K562 (cell line): ENCODE data around the gene DMGDH. TPM values are rescaled to one million over a fixed set of nuclear protein-coding genes. Genes with fewer than 3 reads are reported as not detected.

Experiments used
- ATAC-seq: fragments of 200-7000 bp; cut with Tn5 transposase; 3 replicates; pipeline ENCODE4 v1.9.1; 2020; ENCODE audit warnings: moderate library complexity
- BruUV-seq: library from RNA; stranded (reverse); fragments of 400-500 nt; replicated peaks from 2 replicates; lab custom pipeline; 2021; lab: Mats Ljungman, UMichigan
- CTCF ChIA-PET: fragments of 300-600 bp; formaldehyde crosslinking; extraction: SDS; loops from one replicate; lab custom pipeline; 2021; ENCODE audit warnings: low intra/inter-chr PET ratio; lab: Yijun Ruan, JAX
- POLR2A ChIA-PET: fragments of 300-600, 350-650 bp; sonication (Branson Sonifier 250); formaldehyde crosslinking; extraction: SDS; loops from one replicate; lab custom pipeline; 2021; ENCODE audit warnings: antibody characterized with exemption, inconsistent platforms; lab: Yijun Ruan, JAX
- DNase-seq, 4 experiments: peaks; one replicate each; pipeline versions ENCODE4 v3.0.0 to v3.0.0-alpha.2; 2011 to 2018; ENCODE audit warnings: low spot score in 3 of 4, mixed read lengths in 3 of 4; ENCODE audit errors: extremely low read depth in 1 of 4
- FAIRE-seq: peaks from 2 replicates; lab custom pipeline; 2011; peaks lifted over from hg19 to GRCh38; lab: Jason Lieb, UNC
- H2AFZ ChIP-seq: 2 replicates; pipeline ENCODE4 v1.6.0; 2011; ENCODE audit warnings: low read depth, low read length, control low read depth, inconsistent platforms
- H3K27ac ChIP-seq: fragments of 200-600 bp; 3 replicates; pipeline ENCODE4 v1.8.0; 2011; ENCODE audit warnings: low read depth, mild to moderate bottlenecking, control low read depth, inconsistent platforms, low read length, moderate library complexity, mixed read lengths; ENCODE audit errors: extremely low read depth
- H3K27me3 ChIP-seq, 2 experiments: fragments of 300-600 bp in 1 of 2; 2 replicates in 1 of 2; 3 replicates in 1 of 2; pipeline versions ENCODE4 v1.6.0 to v1.8.0; 2011; ENCODE audit warnings: inconsistent platforms in 2 of 2, low read length in 2 of 2, mild to moderate bottlenecking in 1 of 2, mixed read lengths in 1 of 2, moderate library complexity in 1 of 2; ENCODE audit not compliant: control insufficient read depth in 2 of 2, insufficient read depth in 2 of 2
- H3K36me3 ChIP-seq: fragments of 300-600 bp; 3 replicates; pipeline ENCODE4 v1.8.0; 2011; ENCODE audit warnings: mild to moderate bottlenecking, low read length, inconsistent platforms; ENCODE audit not compliant: control insufficient read depth, insufficient read depth
- H3K4me1 ChIP-seq, 2 experiments: fragments of 200-600 bp in 1 of 2; replicated peaks in 1 of 2; 2 replicates in 1 of 2; 3 replicates in 1 of 2; pipeline versions ENCODE4 v1.5.1 to v1.8.0; 2011; ENCODE audit warnings: inconsistent platforms in 2 of 2, low read length in 2 of 2, mild to moderate bottlenecking in 1 of 2, mixed read lengths in 1 of 2, moderate library complexity in 1 of 2; ENCODE audit not compliant: control insufficient read depth in 2 of 2, insufficient read depth in 2 of 2
- H3K4me2 ChIP-seq: 2 replicates; pipeline ENCODE4 v1.6.1; 2011; ENCODE audit warnings: low read length, control low read depth, inconsistent platforms, mixed read lengths; ENCODE audit not compliant: insufficient read depth
- H3K4me3 ChIP-seq: fragments of 200-600 bp; sonication (generic), shearing (Covaris generic); 2 replicates; pipeline ENCODE4 v1.5.1; 2016; ENCODE audit warnings: control low read depth, inconsistent platforms
- H3K79me2 ChIP-seq: fragments of 200-600 bp; 3 replicates; pipeline ENCODE4 v1.8.0; 2011; ENCODE audit warnings: low read length, inconsistent platforms; ENCODE audit not compliant: control insufficient read depth, insufficient read depth
- H3K9ac ChIP-seq, 2 experiments: 2 replicates each; pipeline versions ENCODE4 v1.6.0 to v1.6.1; 2011; ENCODE audit warnings: low read depth in 2 of 2, low read length in 2 of 2, control low read depth in 1 of 2, inconsistent platforms in 1 of 2, mild to moderate bottlenecking in 1 of 2, mixed read lengths in 1 of 2; ENCODE audit not compliant: insufficient read depth in 1 of 2
- H3K9me1 ChIP-seq: one replicate; pipeline ENCODE4 v1.6.0; 2011; ENCODE audit warnings: inconsistent platforms, mild to moderate bottlenecking, low read length, moderate library complexity; ENCODE audit not compliant: control insufficient read depth, insufficient read depth
- H3K9me3 ChIP-seq: replicated peaks from 2 replicates; pipeline ENCODE4 v1.5.1; 2011; ENCODE audit warnings: low read depth, low read length, inconsistent platforms; ENCODE audit not compliant: control insufficient read depth, insufficient read depth
- H4K20me1 ChIP-seq: replicated peaks from 2 replicates; pipeline ENCODE4 v1.6.1; 2011; ENCODE audit warnings: low read length, inconsistent platforms, mixed read lengths; ENCODE audit not compliant: control insufficient read depth, insufficient read depth
- BRD9 ChIP-seq: fragments of 450-650 bp; IDR thresholded peaks from 2 replicates; pipeline ENCODE4 v1.6.1; 2018; ENCODE audit warnings: low read depth; ENCODE audit not compliant: partially characterized antibody
- ETV1 ChIP-seq: fragments of 450-650 bp; conservative IDR thresholded peaks from 2 replicates; pipeline ENCODE4 v1.6.1; 2016; ENCODE audit warnings: missing genetic modification characterization, control low read depth, low read depth, missing compliant biosample characterization
- MECOM ChIP-seq: fragments of 250-450 bp; sonication (Bioruptor Pico); IDR thresholded peaks from 2 replicates; pipeline ENCODE4 v1.8.0; 2022; ENCODE audit warnings: inconsistent platforms
- RAD51 ChIP-seq: fragments of 450-650 bp; IDR thresholded peaks from 2 replicates; pipeline ENCODE4 v1.7.1; 2016; ENCODE audit warnings: low read depth, mild to moderate bottlenecking, borderline replicate concordance
- RBM17 ChIP-seq: fragments of 200-400 bp; formaldehyde crosslinking; IDR thresholded peaks from 2 replicates; pipeline ENCODE4 v1.6.1; 2017; ENCODE audit warnings: low read depth, mild to moderate bottlenecking, low read length, borderline replicate concordance
- TOE1 ChIP-seq, 2 experiments: fragments of 450-650 bp in 1 of 2; sonication (generic) in 1 of 2; formaldehyde crosslinking in 1 of 2; IDR thresholded peaks; 2 replicates each; pipeline versions ENCODE4 v1.7.1 to v1.8.0; 2016 to 2022; ENCODE audit warnings: borderline replicate concordance in 2 of 2, mild to moderate bottlenecking in 2 of 2, antibody characterized with exemption in 1 of 2, inconsistent platforms in 1 of 2, low read depth in 1 of 2, missing genetic modification reagents in 1 of 2, moderate library complexity in 1 of 2
- TRIM25 ChIP-seq: fragments of 450-650 bp; IDR thresholded peaks from 2 replicates; pipeline ENCODE4 v1.7.0; 2016; ENCODE audit warnings: borderline replicate concordance
- ZNF274 ChIP-seq: IDR thresholded peaks from 2 replicates; pipeline ENCODE4 v1.6.1; 2011; ENCODE audit warnings: low read depth, mild to moderate bottlenecking, low read length, moderate library complexity, borderline replicate concordance
- WGBS: fragments of 100-300 bp; shearing (Covaris generic); methylation state at CpG from one replicate; pipeline ENCODE4 v1.1.6; 2016; ENCODE audit warnings: low coverage, mixed read lengths; ENCODE audit not compliant: insufficient coverage; ENCODE audit errors: missing lambda C conversion rate; 5-methylcytosine and 5-hydroxymethylcytosine counted together
- in situ Hi-C: fragments of 300-500 bp; cut with MboI; formaldehyde crosslinking; loops from 4 replicates; pipeline ENCODE4 v1.15.0; 2018; ENCODE audit warnings: inconsistent platforms, mixed read lengths
- intact Hi-C: fragments of 100-400 bp; cut with micrococcal nuclease; formaldehyde crosslinking; loops from 2 replicates; pipeline ENCODE4 v1.14.2; 2022
- polyA plus RNA-seq, 8 experiments: library from polyadenylated mRNA; depleted of rRNA in 4 of 8; stranded (reverse) in 5 of 8; unstranded in 3 of 8; fragments of >200 nt; fragmentation: Nextera tagmentation in 2 of 8; fragmentation: Illumina TruSeq in 1 of 8; extraction: Ambion mirVana in 2 of 8; extraction: Trizol in 1 of 8; gene quantifications; 2 replicates each; pipeline versions ENCODE4 v1.2.1 to v1.2.3, GENCODE V29; 2011 to 2014; ENCODE audit warnings: inconsistent platforms in 1 of 8, missing spikeins in 1 of 8
- total RNA-seq, 7 experiments: library from RNA; depleted of rRNA in 6 of 7; stranded (reverse); fragments of >200 nt in 6 of 7; fragmentation: Illumina TruSeq in 2 of 7; extraction: Trizol in 2 of 7; gene quantifications; 2 replicates each; pipeline versions ENCODE4 v1.2.1 to v1.2.3, GENCODE V29; 2011 to 2021; ENCODE audit warnings: low replicate concordance in 1 of 7
- TF ChIP-seq, protein P1 (sequence below): sonication (generic); formaldehyde crosslinking; IDR thresholded peaks from 2 replicates; pipeline ENCODE4 v1.8.0; 2022; ENCODE audit warnings: missing genetic modification reagents, mild to moderate bottlenecking, borderline replicate concordance
- TF ChIP-seq, protein P2 (sequence below): sonication (generic); formaldehyde crosslinking; IDR thresholded peaks from 2 replicates; pipeline ENCODE4 v1.8.0; 2022; ENCODE audit warnings: mild to moderate bottlenecking, missing genetic modification reagents

Gene DMGDH
- total and polyA plus RNA-seq, 9 of the 15 experiments (the other 6 are each of a cell fraction or from before 2014, with no cell fraction given) = 0.13 to 0.58 TPM; not detected in 7

- no peak for TF ChIP-seq MECOM (CRISPR knock-in tag)
Observed at GRCh38 chr5:78989080-78989479, 80.4 kb downstream of the DMGDH start (continued).

- H3K4me1 ChIP-seq = peaks cover 16% of the 10 kb centered on the region in 2 experiments
- H3K9me1 ChIP-seq = no peaks in the 10 kb centered on the region
- WGBS = 46% methylated on average over 11 of the region's 11 CpGs
- H3K4me3 ChIP-seq = peak overlapping the region; percentile 75
- no peaks in the 10 kb centered on the region for H3K36me3 ChIP-seq
- intact Hi-C loops = no loop called here
- in situ Hi-C loops = no loop called here
- H3K27ac ChIP-seq = peak overlapping the region; percentile 80; the same call in 1 of the 3 replicates
- TSS peak; percentile 92 for BruUV-seq
- peak overlapping the region; percentile 82 for H3K4me2 ChIP-seq
- H3K9ac ChIP-seq = peak overlapping the region in 1 of 2 experiments; percentile 68; a peak in 1 of 4 replicates
- CTCF ChIA-PET = no interaction called here
- FAIRE-seq (no peak), ATAC-seq (peak; percentile 6; the same call in 2 of the 3 replicates), DNase-seq (peak in 1 of 4 experiments; percentile 25)
- H4K20me1 ChIP-seq = no peaks in the 10 kb centered on the region
- H2AFZ ChIP-seq = peak overlapping the region; percentile 91
- POLR2A ChIA-PET = interaction anchor here (0.6 to 1.6 kb wide), 3 partner anchors 20 to 1489 kb away, joined by 3 to 7 read pairs (median 3); no protein-coding TSS in a partner anchor
- H3K9me3 ChIP-seq = no peaks in the 10 kb centered on the region
- peaks cover 0 to 2% of the 10 kb centered on the region in 2 experiments; a peak in 1 of 5 replicates for H3K27me3 ChIP-seq
- no peaks in the 10 kb centered on the region; the same call in 2 of the 3 replicates for H3K79me2 ChIP-seq
- 0 out of 2 replicates have a peak, but pooled peaks have one; percentile 31 for TF ChIP-seq ETV1 (tag)
- TF ChIP-seq, protein P1, sequence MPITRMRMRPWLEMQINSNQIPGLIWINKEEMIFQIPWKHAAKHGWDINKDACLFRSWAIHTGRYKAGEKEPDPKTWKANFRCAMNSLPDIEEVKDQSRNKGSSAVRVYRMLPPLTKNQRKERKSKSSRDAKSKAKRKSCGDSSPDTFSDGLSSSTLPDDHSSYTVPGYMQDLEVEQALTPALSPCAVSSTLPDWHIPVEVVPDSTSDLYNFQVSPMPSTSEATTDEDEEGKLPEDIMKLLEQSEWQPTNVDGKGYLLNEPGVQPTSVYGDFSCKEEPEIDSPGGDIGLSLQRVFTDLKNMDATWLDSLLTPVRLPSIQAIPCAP (CRISPR knock-in tag) = no peak
- TF ChIP-seq RBM17 = no peak
- TF ChIP-seq ZNF274 = no peak
- peak; percentile 50; the same call in 1 of the 2 replicates for TF ChIP-seq RAD51
- no peak for TF ChIP-seq TRIM25
- TF ChIP-seq, protein P2, sequence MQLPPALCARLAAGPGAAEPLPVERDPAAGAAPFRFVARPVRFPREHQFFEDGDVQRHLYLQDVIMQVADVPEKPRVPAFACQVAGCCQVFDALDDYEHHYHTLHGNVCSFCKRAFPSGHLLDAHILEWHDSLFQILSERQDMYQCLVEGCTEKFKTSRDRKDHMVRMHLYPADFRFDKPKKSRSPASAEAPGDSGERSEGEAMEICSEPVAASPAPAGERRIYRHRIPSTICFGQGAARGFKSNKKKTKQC (CRISPR knock-in tag) = no peak
- TF ChIP-seq BRD9 = no peak
- peak; percentile 30; the same call in 1 of the 2 replicates for TF ChIP-seq TOE1 (IDR thresholded peaks at IDR 0.05; ENCODE audit: borderline replicate concordance)
- TF ChIP-seq TOE1 (CRISPR knock-in tag; IDR thresholded peaks at IDR 0.05; ENCODE audit: borderline replicate concordance, low read depth) = no peak
Observed at GRCh38 chr5:78985725-78986223, 83.7 kb downstream of the DMGDH start.
